ENCODE data around the gene KCNQ1.

- no peak for TF ChIP-seq CTCF (IDR thresholded peaks at IDR 0.05)
- TF ChIP-seq POLR2A (IDR thresholded peaks at IDR 0.05), result no peak
Observed at GRCh38 chr11:2443881-2444820, 657 bp upstream of the KCNQ1 start, which contains the start of gene TRPM5.
